Liver (tissue), 9 donors: ENCODE results near the gene BCL7B. TPM values are rescaled to one million over a fixed set of nuclear protein-coding genes. Genes with fewer than 3 reads are reported as not detected.
"Not testable (repeated sequence)": the region's sequence is repeated elsewhere in the genome, so short reads cannot be mapped to it uniquely, and the experiment has no call there.

Source experiments
- DNase-seq: peaks from one replicate; pipeline ENCODE4 v3.0.0-alpha.2; 2017; ENCODE audit warnings: low spot score
- H3K27ac ChIP-seq, 2 donors: one replicate each; pipeline ENCODE4 v1.7.0; 2013; ENCODE audit warnings: inconsistent platforms in 2 of 2, low read length in 2 of 2, control low read depth in 1 of 2, low read depth in 1 of 2, mild to moderate bottlenecking in 1 of 2
- H3K27me3 ChIP-seq, 4 donors: one replicate each; pipeline versions ENCODE4 v1.6.1 to v1.7.0; 2013; ENCODE audit warnings: low read length in 3 of 4, inconsistent platforms in 1 of 4, mild to moderate bottlenecking in 1 of 4, moderate library complexity in 1 of 4; ENCODE audit not compliant: control insufficient read depth in 4 of 4, insufficient read depth in 4 of 4
- H3K36me3 ChIP-seq, 4 donors: one replicate each; pipeline versions ENCODE4 v1.6.1 to v1.7.0; 2013; ENCODE audit warnings: low read length in 3 of 4, mild to moderate bottlenecking in 3 of 4, low read depth in 1 of 4, moderate library complexity in 1 of 4; ENCODE audit not compliant: control insufficient read depth in 4 of 4, insufficient read depth in 3 of 4
- H3K4me1 ChIP-seq, 4 donors: one replicate each; pipeline versions ENCODE4 v1.6.1 to v1.7.0; 2013; ENCODE audit warnings: low read length in 3 of 4, mild to moderate bottlenecking in 3 of 4, moderate library complexity in 1 of 4; ENCODE audit not compliant: control insufficient read depth in 4 of 4, insufficient read depth in 4 of 4
- H3K4me3 ChIP-seq, 3 donors: one replicate each; pipeline versions ENCODE4 v1.6.1 to v1.7.0; 2013; ENCODE audit warnings: low read length in 3 of 3, control low read depth in 1 of 3, low read depth in 1 of 3, mild to moderate bottlenecking in 1 of 3
- H3K9ac ChIP-seq, 2 donors: one replicate each; pipeline ENCODE4 v1.7.0; 2013; ENCODE audit warnings: low read length in 2 of 2, mild to moderate bottlenecking in 2 of 2, moderate library complexity in 2 of 2, control low read depth in 1 of 2, low read depth in 1 of 2
- H3K9me3 ChIP-seq, 4 donors: one replicate each; pipeline versions ENCODE4 v1.6.1 to v1.7.0; 2013; ENCODE audit warnings: low read length in 3 of 4; ENCODE audit not compliant: control insufficient read depth in 4 of 4
- ATF3 ChIP-seq: IDR thresholded peaks from 2 replicates; pipeline ENCODE4 v1.6.1; 2016; ENCODE audit warnings: antibody characterized with exemption
- CTCF ChIP-seq: fragments of 150-350 bp; IDR thresholded peaks from 2 replicates; pipeline ENCODE4 v1.5.1; 2017; ENCODE audit warnings: improper control_type of control experiment, low read depth, low read length; ENCODE audit not compliant: missing input control
- FOXA2 ChIP-seq: IDR thresholded peaks from 2 replicates; pipeline ENCODE4 v1.6.1; 2016; ENCODE audit warnings: antibody characterized with exemption
- GABPA ChIP-seq, 2 donors: IDR thresholded peaks in 1 of 2; conservative IDR thresholded peaks in 1 of 2; 2 replicates each; pipeline ENCODE4 v1.6.1; 2016; ENCODE audit warnings: antibody characterized with exemption in 2 of 2, mild to moderate bottlenecking in 1 of 2, moderate library complexity in 1 of 2
- JUND ChIP-seq, 2 donors: IDR thresholded peaks; 2 replicates each; pipeline ENCODE4 v1.6.1; 2016; ENCODE audit warnings: antibody characterized with exemption in 2 of 2
- NR2F2 ChIP-seq: IDR thresholded peaks from 2 replicates; pipeline ENCODE4 v1.6.1; 2016; ENCODE audit warnings: antibody characterized with exemption
- REST ChIP-seq: IDR thresholded peaks from 2 replicates; pipeline ENCODE4 v1.6.1; 2016; ENCODE audit warnings: antibody characterized with exemption, mild to moderate bottlenecking
- RXRA ChIP-seq, 2 donors: IDR thresholded peaks; 2 replicates each; pipeline ENCODE4 v1.6.1; 2017 to 2018; ENCODE audit warnings: antibody characterized with exemption in 2 of 2, mild to moderate bottlenecking in 1 of 2
- TAF1 ChIP-seq: conservative IDR thresholded peaks from 2 replicates; pipeline ENCODE4 v1.6.1; 2016; ENCODE audit warnings: antibody characterized with exemption, mild to moderate bottlenecking
- YY1 ChIP-seq: IDR thresholded peaks from 2 replicates; pipeline ENCODE4 v1.6.1; 2016; ENCODE audit warnings: antibody characterized with exemption, mild to moderate bottlenecking
- WGBS: extraction: QIAGEN DNeasy Blood & Tissue Kit; methylation state at CpG from one replicate; pipeline ENCODE4 v1.1.7; 2013; 5-methylcytosine and 5-hydroxymethylcytosine counted together
- polyA plus RNA-seq, 2 donors: library from polyadenylated mRNA; stranded (reverse) in 1 of 2; unstranded in 1 of 2; fragments of 200-250 nt in 1 of 2; fragments of >200 nt in 1 of 2; fragmentation: Nextera tagmentation in 1 of 2; extraction: Ambion mirVana in 1 of 2; gene quantifications; one replicate each; pipeline versions ENCODE4 v1.2.1 to v1.2.3, GENCODE V29; 2013 to 2015
- total RNA-seq, 2 donors: library from RNA; depleted of rRNA; stranded (reverse); fragments of >200 nt; gene quantifications; one replicate each; pipeline ENCODE4 v1.2.3, GENCODE V29; 2014
- donor health status: healthy.
- donor health status: healthy.
- donor health status: healthy.
- donor health status: healthy.
- donor health status: healthy.

Gene BCL7B
- total and polyA plus RNA-seq, 4 donors, result 13.2 to 27.5 (median 21.2) TPM

GRCh38 chr7:73544678-73545077 is 12.8 kb downstream of the BCL7B start:
- DNase-seq, result no peak
- no peak overlapping the region for H3K4me3 ChIP-seq
- no peak for TF ChIP-seq TAF1
- H3K9ac ChIP-seq, result no peak overlapping the region
- 97% methylated on average over 2 of the region's 2 CpGs for WGBS
- H3K27ac ChIP-seq, result no peak overlapping the region
- peaks cover 1 to 40% (median 33%) of the 10 kb centered on the region in 4 donors for H3K36me3 ChIP-seq
- no peaks in the 10 kb centered on the region for H3K4me1 ChIP-seq
- no peaks in the 10 kb centered on the region for H3K9me3 ChIP-seq
- H3K27me3 ChIP-seq, result no peaks in the 10 kb centered on the region

- DNase-seq, result no peak
- Histone ChIP-seq H3K9me3 (no peaks in the 10 kb centered on the region), H3K4me1 (no peaks in the 10 kb centered on the region), H3K27me3 (no peaks in the 10 kb centered on the region), H3K36me3 (peaks cover 12 to 58% (median 52%) of the 10 kb centered on the region in 4 donors), H3K4me3 (no peak overlapping the region), H3K9ac (no peak overlapping the region), H3K27ac (no peak overlapping the region)
- TF ChIP-seq JUND (IDR thresholded peaks at IDR 0.05) (no peak), ATF3 (no peak), FOXA2 (no peak), RXRA (IDR thresholded peaks at IDR 0.05) (no peak), NR2F2 (no peak), CTCF (no peak), GABPA (IDR thresholded peaks at IDR 0.05 in 1 of 2, conservative IDR thresholded peaks at IDR 0.05 in 1 of 2) (no peak), REST (no peak)
- whole genome bisulfite sequencing, result 92% methylated on average over 10 of the region's 10 CpGs
Observed at GRCh38 chr7:73541722-73542121, 15.8 kb downstream of the BCL7B start.

GRCh38 chr7:73539709-73540108 is 17.8 kb downstream of the BCL7B start:
- DNase-seq, result no peak
- Histone ChIP-seq H3K36me3 (peaks cover 24 to 66% (median 57%) of the 10 kb centered on the region in 4 donors), H3K9me3 (no peaks in the 10 kb centered on the region), H3K27ac (no peak overlapping the region), H3K27me3 (no peaks in the 10 kb centered on the region), H3K4me1 (no peaks in the 10 kb centered on the region), H3K9ac (no peak overlapping the region), H3K4me3 (no peak overlapping the region)
- 95% methylated on average over 13 of the region's 13 CpGs for WGBS
- TF ChIP-seq JUND (IDR thresholded peaks at IDR 0.05), result no peak
- TF ChIP-seq YY1, result no peak

GRCh38 chr7:73538510-73538909 is 19.0 kb downstream of the BCL7B start:
- not testable (repeated sequence) for DNase-seq, H3K9ac ChIP-seq, H3K4me3 ChIP-seq, H3K4me1 ChIP-seq, H3K9me3 ChIP-seq, H3K27ac ChIP-seq, H3K27me3 ChIP-seq
- H3K36me3 ChIP-seq, result peaks cover 24 to 68% (median 53%) of the 10 kb centered on the region in 4 donors
- WGBS, result 97% methylated on average over 2 of the region's 2 CpGs
